H1 (cell line): ENCODE results near the gene CNGB1. TPM values are rescaled to one million over a fixed set of nuclear protein-coding genes. Genes with fewer than 3 reads are reported as not detected.
"Not testable (repeated sequence)": the region's sequence is repeated elsewhere in the genome, so short reads cannot be mapped to it uniquely, and the experiment has no call there.

Experiments
- CTCF ChIA-PET: fragments of 300-600 bp; sonication (Branson Sonifier 250); formaldehyde crosslinking; loops from one replicate; lab custom pipeline; 2021; ENCODE audit not compliant: partially characterized antibody; lab: Charles Lee
- POLR2A ChIA-PET: fragments of 300-600 bp; sonication (Branson Sonifier 250); formaldehyde crosslinking; loops from one replicate; lab custom pipeline; 2021; ENCODE audit warnings: inconsistent platforms; ENCODE audit not compliant: partially characterized antibody; lab: Charles Lee
- DNase-seq, 2 experiments: peaks; one replicate each; pipeline versions ENCODE4 v3.0.0 to v3.0.0-alpha.2; 2010 to 2022; ENCODE audit warnings: low spot score in 2 of 2, low read depth in 1 of 2, mixed read lengths in 1 of 2
- FAIRE-seq: peaks from 2 replicates; lab custom pipeline; 2011; peaks lifted over from hg19 to GRCh38; lab: Jason Lieb, UNC
- H2AFZ ChIP-seq: 2 replicates; pipeline ENCODE4 v1.8.1; 2012; ENCODE audit warnings: low read length, inconsistent platforms
- H2AK5ac ChIP-seq: 2 replicates; pipeline ENCODE4 v1.6.1; 2013; ENCODE audit warnings: low read depth, low read length
- H2BK120ac ChIP-seq: replicated peaks from 2 replicates; pipeline ENCODE3; 2013; ENCODE audit warnings: low read depth, low read length, inconsistent platforms
- H2BK12ac ChIP-seq: 2 replicates; pipeline ENCODE4 v1.6.1; 2013; ENCODE audit warnings: low read depth, low read length
- H2BK15ac ChIP-seq: 2 replicates; pipeline ENCODE4 v1.6.1; 2013; ENCODE audit warnings: low read length
- H2BK20ac ChIP-seq: 2 replicates; pipeline ENCODE4 v1.6.1; 2013; ENCODE audit warnings: low read length
- H2BK5ac ChIP-seq: 2 replicates; pipeline ENCODE4 v1.6.1; 2013; ENCODE audit warnings: low read depth, low read length
- H3K14ac ChIP-seq: 2 replicates; pipeline ENCODE4 v1.6.1; 2013; ENCODE audit warnings: inconsistent platforms; ENCODE audit not compliant: insufficient read length
- H3K18ac ChIP-seq: 2 replicates; pipeline ENCODE4 v1.6.1; 2013; ENCODE audit warnings: low read length; ENCODE audit errors: extremely low read depth
- H3K23ac ChIP-seq: 2 replicates; pipeline ENCODE4 v1.6.1; 2013; ENCODE audit warnings: inconsistent platforms; ENCODE audit not compliant: insufficient read length
- H3K23me2 ChIP-seq: 2 replicates; pipeline ENCODE4 v1.6.1; 2013; ENCODE audit warnings: low read depth, low read length
- H3K27ac ChIP-seq: 2 replicates; pipeline ENCODE4 v1.6.1; 2011; ENCODE audit warnings: low read depth, low read length, inconsistent platforms
- H3K27me3 ChIP-seq, 4 experiments: replicated peaks in 1 of 4; 1 replicate in 1 of 4; 2 replicates in 3 of 4; pipeline versions ENCODE4 v1.6.1 to v1.8.1; 2011 to 2013; ENCODE audit warnings: low read length in 3 of 4, mild to moderate bottlenecking in 3 of 4, inconsistent platforms in 2 of 4, mixed read lengths in 2 of 4, moderate library complexity in 1 of 4; ENCODE audit not compliant: control insufficient read depth in 3 of 4, insufficient read depth in 3 of 4; ENCODE audit errors: extremely low read depth in 1 of 4
- H3K36me3 ChIP-seq, 4 experiments: 2 replicates each; pipeline versions ENCODE4 v1.6.1 to v1.8.1; 2011 to 2013; ENCODE audit warnings: mild to moderate bottlenecking in 4 of 4, low read length in 3 of 4, moderate library complexity in 2 of 4, control low read depth in 1 of 4, inconsistent platforms in 1 of 4; ENCODE audit not compliant: insufficient read depth in 4 of 4, control insufficient read depth in 2 of 4
- H3K4ac ChIP-seq: replicated peaks from 2 replicates; pipeline ENCODE3; 2013; ENCODE audit warnings: low read length, low read depth, mixed read lengths, inconsistent platforms; ENCODE audit not compliant: insufficient read length
- H3K4me1 ChIP-seq, 4 experiments: replicated peaks in 1 of 4; 1 replicate in 1 of 4; 2 replicates in 3 of 4; pipeline versions ENCODE4 v1.6.1 to v1.8.1; 2011 to 2013; ENCODE audit warnings: low read length in 3 of 4, inconsistent platforms in 2 of 4, mixed read lengths in 1 of 4; ENCODE audit not compliant: insufficient read depth in 4 of 4, control insufficient read depth in 3 of 4
- H3K4me2 ChIP-seq, 2 experiments: 2 replicates each; pipeline versions ENCODE4 v1.6.1 to v1.8.1; 2011 to 2013; ENCODE audit warnings: low read depth in 2 of 2, low read length in 2 of 2, control low read depth in 1 of 2, inconsistent platforms in 1 of 2, mild to moderate bottlenecking in 1 of 2; ENCODE audit not compliant: insufficient read depth in 1 of 2
- H3K4me3 ChIP-seq, 4 experiments: fragments of 200-600, 300-600 bp in 1 of 4; sonication (generic), shearing (Covaris generic), sonication (Bioruptor Twin) in 1 of 4; 2 replicates each; pipeline versions ENCODE4 v1.5.1 to v1.8.1; 2011 to 2016; ENCODE audit warnings: low read length in 4 of 4, low read depth in 3 of 4, control low read depth in 2 of 4, inconsistent platforms in 2 of 4, mild to moderate bottlenecking in 2 of 4, mixed read lengths in 1 of 4, moderate library complexity in 1 of 4; ENCODE audit not compliant: insufficient read depth in 2 of 4; ENCODE audit errors: extremely low read depth in 1 of 4
- H3K56ac ChIP-seq: replicated peaks from 2 replicates; pipeline ENCODE3; 2013; ENCODE audit warnings: low read depth, mild to moderate bottlenecking, mixed read lengths, low read length, inconsistent platforms; ENCODE audit not compliant: insufficient read length
- H3K79me1 ChIP-seq: 2 replicates; pipeline ENCODE4 v1.6.1; 2013; ENCODE audit warnings: low read depth, low read length, control low read depth
- H3K79me2 ChIP-seq, 2 experiments: 2 replicates each; pipeline versions ENCODE4 v1.6.1 to v1.8.1; 2012 to 2013; ENCODE audit warnings: low read length in 2 of 2, mild to moderate bottlenecking in 2 of 2, inconsistent platforms in 1 of 2; ENCODE audit not compliant: insufficient read depth in 2 of 2, control insufficient read depth in 1 of 2
- H3K9ac ChIP-seq, 4 experiments: replicated peaks in 1 of 4; 1 replicate in 1 of 4; 2 replicates in 3 of 4; pipeline versions ENCODE4 v1.6.1 to v1.8.1; 2011 to 2013; ENCODE audit warnings: low read depth in 3 of 4, low read length in 3 of 4, control low read depth in 2 of 4, mild to moderate bottlenecking in 2 of 4, moderate library complexity in 2 of 4, inconsistent platforms in 1 of 4; ENCODE audit errors: extremely low read depth in 1 of 4
- H3K9me3 ChIP-seq, 2 experiments: 2 replicates each; pipeline versions ENCODE4 v1.6.1 to v1.8.1; 2012 to 2013; ENCODE audit warnings: mild to moderate bottlenecking in 2 of 2, moderate library complexity in 2 of 2, control low read depth in 1 of 2, inconsistent platforms in 1 of 2, low read depth in 1 of 2, low read length in 1 of 2, mixed read lengths in 1 of 2; ENCODE audit not compliant: insufficient read depth in 2 of 2
- H4K20me1 ChIP-seq, 2 experiments: replicated peaks in 1 of 2; 2 replicates each; pipeline versions ENCODE3 to v1.8.1; 2011 to 2013; ENCODE audit warnings: inconsistent platforms in 2 of 2, low read length in 2 of 2, mild to moderate bottlenecking in 1 of 2; ENCODE audit not compliant: insufficient read depth in 2 of 2, control insufficient read depth in 1 of 2
- H4K5ac ChIP-seq: 2 replicates; pipeline ENCODE4 v1.6.1; 2013; ENCODE audit warnings: low read length, low read depth, mixed read lengths, inconsistent platforms; ENCODE audit not compliant: insufficient read length
- H4K8ac ChIP-seq: 2 replicates; pipeline ENCODE4 v1.8.0; 2013; ENCODE audit warnings: mild to moderate bottlenecking, moderate library complexity, low read length, inconsistent platforms; ENCODE audit not compliant: insufficient read depth; ENCODE audit errors: extremely low read depth
- H4K91ac ChIP-seq: replicated peaks from 2 replicates; pipeline ENCODE3; 2013; ENCODE audit warnings: low read length, mixed read lengths, inconsistent platforms; ENCODE audit not compliant: insufficient read length
- WGBS, 2 experiments: shearing (Covaris generic) in 1 of 2; methylation state at CpG; one replicate each; pipeline versions ENCODE4 v1.1.6 to v1.1.7; 2013 to 2015; ENCODE audit warnings: low lambda C conversion rate in 2 of 2, mixed read lengths in 2 of 2, inconsistent platforms in 1 of 2, low coverage in 1 of 2, missing lambda C conversion rate in 1 of 2; ENCODE audit not compliant: insufficient replicate concordance in 2 of 2, insufficient coverage in 1 of 2, insufficient read length in 1 of 2; ENCODE audit errors: extremely low coverage in 1 of 2, missing lambda C conversion rate in 1 of 2; 5-methylcytosine and 5-hydroxymethylcytosine counted together
- polyA plus RNA-seq, 7 experiments: library from polyadenylated mRNA; depleted of rRNA in 3 of 7; stranded (reverse) in 5 of 7; unstranded in 2 of 7; fragments of >200 nt in 5 of 7; fragments of 200-250 nt in 2 of 7; gene quantifications; 1 replicate in 5 of 7; 2 replicates in 1 of 7; 4 replicates in 1 of 7; pipeline versions ENCODE4 v1.2.1 to v1.2.3, GENCODE V29; 2011 to 2013; ENCODE audit warnings: missing spikeins in 2 of 7, mixed read lengths in 2 of 7
- total RNA-seq: library from RNA; stranded (reverse); fragmentation: NEBNext Ultra II Directional; extraction: Animal tissue kit (Norgen Biotek cat#: 25700); gene quantifications from 2 replicates; pipeline ENCODE4 v1.2.1, GENCODE V29; 2021

Gene CNGB1
- total and polyA plus RNA-seq, 2 of the 8 experiments (the other 6 are each of a cell fraction or from before 2014, with no cell fraction given), result not detected

GRCh38 chr16:57872764-57873163, 98.2 kb downstream of the CNGB1 start:
- not testable (repeated sequence) for H3K56ac ChIP-seq, H3K79me2 ChIP-seq, FAIRE-seq, H3K9ac ChIP-seq, H2BK120ac ChIP-seq, H2AFZ ChIP-seq, H4K91ac ChIP-seq, H4K20me1 ChIP-seq, DNase-seq, H3K36me3 ChIP-seq, H3K4me1 ChIP-seq, H3K23ac ChIP-seq, H2BK5ac ChIP-seq, H4K8ac ChIP-seq, H3K4ac ChIP-seq, H2BK15ac ChIP-seq, H3K14ac ChIP-seq, H3K9me3 ChIP-seq, H3K79me1 ChIP-seq, H2AK5ac ChIP-seq, H2BK12ac ChIP-seq, H3K23me2 ChIP-seq, H3K18ac ChIP-seq, H2BK20ac ChIP-seq, H3K27me3 ChIP-seq, H4K5ac ChIP-seq, H3K27ac ChIP-seq
- ChIA-PET CTCF (interaction anchor here (0.8 to 2.2 kb wide), 5 partner anchors 8 to 33 kb away, joined by 3 to 10 read pairs (median 4); no protein-coding TSS in a partner anchor), POLR2A (interaction anchor here (0.6 to 2.2 kb wide), 3 partner anchors 10 to 63 kb away, joined by 3 to 5 read pairs (median 4); no protein-coding TSS in a partner anchor)
- 88% methylated on average over 11 of the region's 12 CpGs; no CpG with 5 or more reads in 1 of the 2 experiments for WGBS, 2 experiments
- H3K4me2 ChIP-seq, result peak overlapping the region; percentile 44 to 55
- peak overlapping the region in 2 of 4 experiments; percentile 27 to 39; a peak in 4 of 8 replicates for H3K4me3 ChIP-seq
